GM19351 (cell line): Measurements from ENCODE around the gene SMARCC2.
A peak's percentile ranks its signal among the peaks of the same experiment; 100 is the strongest.

Source experiments
- ATAC-seq: cut with Tn5 transposase; IDR thresholded peaks from one replicate; pipeline ENCODE4 v1.9.1; 2021; ENCODE audit warnings: mild to moderate bottlenecking, moderate library complexity; ENCODE audit not compliant: unreplicated experiment

SMARCC2 gene

GRCh38 chr12:56152756-56153677 is 36.3 kb downstream of the SMARCC2 start:
- ATAC-seq = no peak

GRCh38 chr12:56152132-56152755 is 37.0 kb downstream of the SMARCC2 start, which contains the start of gene MYL6B:
MYL6B (plus strand) TSS chr12:56152587; CDS start chr12:56153919, 1,332 bp downstream.
- peak; percentile 87 for ATAC-seq

GRCh38 chr12:56151672-56152131 is 37.6 kb downstream of the SMARCC2 start:
- peak; percentile 60 for ATAC-seq

GRCh38 chr12:56150563-56150962 is 38.7 kb downstream of the SMARCC2 start:
- ATAC-seq = no peak

- no peak for ATAC-seq
Measured at GRCh38 chr12:56146492-56147460, 42.5 kb downstream of the SMARCC2 start.

GRCh38 chr12:56145217-56145616 is 44.1 kb downstream of the SMARCC2 start:
- ATAC-seq = no peak

- no peak for ATAC-seq
Measured at GRCh38 chr12:56143870-56144269, 45.4 kb downstream of the SMARCC2 start.

GRCh38 chr12:56143217-56143616 is 46.1 kb downstream of the SMARCC2 start:
- ATAC-seq = no peak

GRCh38 chr12:56141946-56142784 is 47.1 kb downstream of the SMARCC2 start:
- ATAC-seq = no peak

GRCh38 chr12:56137853-56138571 is 51.3 kb downstream of the SMARCC2 start:
- no peak for ATAC-seq

- no peak for ATAC-seq
Measured at GRCh38 chr12:56134897-56135296, 54.4 kb downstream of the SMARCC2 start.

- ATAC-seq = no peak
Measured at GRCh38 chr12:56130876-56131275, 58.4 kb downstream of the SMARCC2 start.

GRCh38 chr12:56129942-56130495 is 59.3 kb downstream of the SMARCC2 start:
- no peak for ATAC-seq

GRCh38 chr12:56129206-56129941 is 59.9 kb downstream of the SMARCC2 start:
- peak; percentile 28 for ATAC-seq

GRCh38 chr12:56128670-56129205 is 60.5 kb downstream of the SMARCC2 start:
- no peak for ATAC-seq

GRCh38 chr12:56127888-56128669 is 61.2 kb downstream of the SMARCC2 start, which contains the start of gene ESYT1:
ESYT1 (plus strand) TSS chr12:56128267; CDS start chr12:56128320, 53 bp downstream.
- ATAC-seq = peak; percentile 85

GRCh38 chr12:56127485-56127887 is 61.8 kb downstream of the SMARCC2 start:
- ATAC-seq = no peak
